Measurements from ENCODE around the gene SNRPB2.
A peak's percentile ranks its signal among the peaks of the same experiment; 100 is the strongest.

The SNRPB2 gene

GRCh38 chr20:16729565-16730460, at the start of gene SNRPB2:
SNRPB2 (plus strand) TSS chr20:16730026; CDS start chr20:16731703, 1,677 bp downstream.
- FAIRE-seq (no peak), DNase-seq (ENCODE audit: insufficient read length, low spot score) (peak; percentile 28)
- no peak for TF ChIP-seq CTCF (IDR thresholded peaks at IDR 0.05; ENCODE audit: insufficient read depth, missing control alignments)

- no peak for FAIRE-seq
- no peak for TF ChIP-seq CTCF (IDR thresholded peaks at IDR 0.05; ENCODE audit: insufficient read depth, missing control alignments)
These were observed 45.4 kb upstream of the SNRPB2 start for GRCh38 chr20:16684416-16684815.

GRCh38 chr20:16689906-16690305, 39.9 kb upstream of the SNRPB2 start:
- FAIRE-seq: no peak
- DNase-seq (ENCODE audit: insufficient read length, low spot score): no peak
- no peak for TF ChIP-seq CTCF (IDR thresholded peaks at IDR 0.05; ENCODE audit: insufficient read depth, missing control alignments)

More at GRCh38 chr20:16684416-16684815, 45.4 kb upstream of the SNRPB2 start:
- DNase-seq (ENCODE audit: insufficient read length, low spot score): no peak

- no peak for DNase-seq (ENCODE audit: insufficient read length, low spot score)
- no peak for TF ChIP-seq CTCF (IDR thresholded peaks at IDR 0.05; ENCODE audit: insufficient read depth, missing control alignments)
- no peak for FAIRE-seq
These were observed 38.4 kb upstream of the SNRPB2 start for GRCh38 chr20:16691381-16691780.

DNA sequence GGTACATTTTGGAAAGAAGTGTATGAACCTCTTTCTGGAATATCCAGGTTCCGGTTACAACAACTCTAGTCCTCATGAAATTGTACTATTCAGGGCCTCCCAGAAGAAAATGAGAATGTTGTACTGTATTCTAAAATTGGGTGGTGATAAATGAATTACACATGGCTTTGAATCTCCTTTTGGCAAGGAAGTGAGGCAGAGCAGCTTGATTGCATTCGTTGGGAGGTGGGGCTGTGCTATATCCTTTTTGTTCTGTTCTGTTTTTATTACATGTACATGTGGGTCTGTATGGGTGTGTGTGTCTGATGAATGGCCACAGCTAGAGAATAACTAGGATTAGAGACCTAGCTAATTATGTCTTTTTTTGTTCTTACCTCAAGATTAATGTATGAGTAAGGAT, 37.8 kb upstream of the SNRPB2 start:
- no peak for TF ChIP-seq CTCF (IDR thresholded peaks at IDR 0.05; ENCODE audit: insufficient read depth, missing control alignments)
- no peak for FAIRE-seq
- DNase-seq (ENCODE audit: insufficient read length, low spot score): no peak

GRCh38 chr20:16692442-16692841, 37.4 kb upstream of the SNRPB2 start:
- TF ChIP-seq CTCF (IDR thresholded peaks at IDR 0.05; ENCODE audit: insufficient read depth, missing control alignments): no peak
- FAIRE-seq (no peak), DNase-seq (ENCODE audit: insufficient read length, low spot score) (no peak)

DNA sequence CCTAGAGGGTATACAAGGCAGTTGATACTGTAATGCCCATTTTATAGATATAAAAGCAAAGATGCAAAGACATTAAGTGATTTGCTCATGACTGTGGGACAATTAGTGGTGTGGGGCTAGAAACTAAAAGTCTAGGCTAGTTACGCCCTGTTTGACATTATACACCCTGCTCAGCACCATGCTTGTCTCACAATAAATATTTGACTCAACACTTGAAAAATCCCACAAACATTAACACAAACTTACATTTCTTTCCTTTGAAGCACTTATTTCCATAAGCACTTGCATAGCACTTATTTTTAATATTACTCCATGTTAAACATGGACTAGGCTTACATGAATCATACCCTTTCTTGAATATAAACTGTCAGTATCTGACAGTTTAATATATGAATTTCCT, 36.5 kb upstream of the SNRPB2 start:
- DNase-seq (ENCODE audit: insufficient read length, low spot score) (no peak), FAIRE-seq (no peak)
- TF ChIP-seq CTCF (IDR thresholded peaks at IDR 0.05; ENCODE audit: insufficient read depth, missing control alignments): no peak

Measured in D721Med (cell line).